HFF-Myc (cell line): ENCODE results near the gene PEX19.

Experiments
- DNase-seq: peaks from one replicate; pipeline ENCODE4 v3.0.0-alpha.2; 2011; ENCODE audit warnings: low read depth; ENCODE audit errors: extremely low read depth
- H3K4me3 ChIP-seq: replicated peaks from 2 replicates; pipeline ENCODE4 v1.5.1; 2011; ENCODE audit warnings: low read depth, mild to moderate bottlenecking, control low read depth, low read length
- CTCF ChIP-seq: IDR thresholded peaks from 2 replicates; pipeline ENCODE4 v1.5.1; 2012; ENCODE audit warnings: mild to moderate bottlenecking, low read depth, low read length, control low read depth; ENCODE audit errors: missing control alignments

PEX19 gene

GRCh38 chr1:160315359-160315758, 30.4 kb upstream of the PEX19 start:
- TF ChIP-seq CTCF, result no peak
- DNase-seq, result no peak

GRCh38 chr1:160309571-160309970, 24.6 kb upstream of the PEX19 start:
- H3K4me3 ChIP-seq, result no peak overlapping the region
- DNase-seq, result no peak
- TF ChIP-seq CTCF, result no peak

More at GRCh38 chr1:160315359-160315758, 30.4 kb upstream of the PEX19 start:
- H3K4me3 ChIP-seq, result no peak overlapping the region

- H3K4me3 ChIP-seq, result no peak overlapping the region
- DNase-seq, result no peak
Observed at GRCh38 chr1:160309185-160309557, 24.2 kb upstream of the PEX19 start.

GRCh38 chr1:160308451-160309184, 23.7 kb upstream of the PEX19 start:
- DNase-seq, result no peak
- no peak for TF ChIP-seq CTCF
- H3K4me3 ChIP-seq, result no peak overlapping the region

More at GRCh38 chr1:160309185-160309557, 24.2 kb upstream of the PEX19 start:
- TF ChIP-seq CTCF, result no peak

GRCh38 chr1:160307118-160307791, 22.3 kb upstream of the PEX19 start:
- no peak for DNase-seq
- no peak overlapping the region for H3K4me3 ChIP-seq
- no peak for TF ChIP-seq CTCF

GRCh38 chr1:160300173-160300572, 15.2 kb upstream of the PEX19 start:
- no peak for DNase-seq
- no peak overlapping the region for H3K4me3 ChIP-seq
- no peak for TF ChIP-seq CTCF
